Measurements from ENCODE around the gene ZNF518B. TPM values are rescaled to one million over a fixed set of nuclear protein-coding genes. Genes with fewer than 3 reads are reported as not detected.
A peak's percentile ranks its signal among the peaks of the same experiment; 100 is the strongest.

Gene ZNF518B
- total RNA-seq, 1 donor from 2014 or later, result 46.0 TPM

GRCh38 chr4:10416441-10416840 lies 40.8 kb downstream of the ZNF518B start:
- Histone ChIP-seq H3K4me3 (ENCODE audit: low read depth, low read length) (no peak overlapping the region), H3K36me3 (ENCODE audit: control insufficient read depth, insufficient read depth, low read length) (no peaks in the 10 kb centered on the region), H3K27me3 (ENCODE audit: control insufficient read depth, insufficient read depth, low read length) (no peaks in the 10 kb centered on the region)
- no peak for DNase-seq (ENCODE audit: low read depth)
- TF ChIP-seq CTCF (IDR thresholded peaks at IDR 0.05; ENCODE audit: insufficient read depth, low read length, poor library complexity, severe bottlenecking), result no peak

GRCh38 chr4:10413177-10413576 lies 44.0 kb downstream of the ZNF518B start:
- no peaks in the 10 kb centered on the region for H3K27me3 ChIP-seq (ENCODE audit: control insufficient read depth, insufficient read depth, low read length)
- no peak for TF ChIP-seq CTCF (IDR thresholded peaks at IDR 0.05; ENCODE audit: insufficient read depth, low read length, poor library complexity, severe bottlenecking)
- no peaks in the 10 kb centered on the region for H3K36me3 ChIP-seq (ENCODE audit: control insufficient read depth, insufficient read depth, low read length)
- H3K4me3 ChIP-seq (ENCODE audit: low read depth, low read length), result no peak overlapping the region
- DNase-seq (ENCODE audit: low read depth), result no peak

GRCh38 chr4:10405672-10406071 lies 51.6 kb downstream of the ZNF518B start:
- DNase-seq (ENCODE audit: low read depth), result no peak
- H3K36me3 ChIP-seq (ENCODE audit: control insufficient read depth, insufficient read depth, low read length), result no peaks in the 10 kb centered on the region
- TF ChIP-seq CTCF (IDR thresholded peaks at IDR 0.05; ENCODE audit: insufficient read depth, low read length, poor library complexity, severe bottlenecking), result no peak

GRCh38 chr4:10403633-10404445 lies 53.4 kb downstream of the ZNF518B start:
- Histone ChIP-seq H3K36me3 (ENCODE audit: control insufficient read depth, insufficient read depth, low read length) (no peaks in the 10 kb centered on the region), H3K27me3 (ENCODE audit: control insufficient read depth, insufficient read depth, low read length) (no peaks in the 10 kb centered on the region), H3K4me3 (ENCODE audit: low read depth, low read length) (no peak overlapping the region)
- DNase-seq (ENCODE audit: low read depth), result no peak
- peak; percentile 38 for TF ChIP-seq CTCF (IDR thresholded peaks at IDR 0.05; ENCODE audit: insufficient read depth, low read length, poor library complexity, severe bottlenecking)

More at GRCh38 chr4:10405672-10406071, 51.6 kb downstream of the ZNF518B start:
- Histone ChIP-seq H3K4me3 (ENCODE audit: low read depth, low read length) (no peak overlapping the region), H3K27me3 (ENCODE audit: control insufficient read depth, insufficient read depth, low read length) (no peaks in the 10 kb centered on the region)

GRCh38 chr4:10395971-10396580 lies 61.1 kb downstream of the ZNF518B start:
- Histone ChIP-seq H3K4me3 (ENCODE audit: low read depth, low read length) (no peak overlapping the region), H3K36me3 (ENCODE audit: control insufficient read depth, insufficient read depth, low read length) (no peaks in the 10 kb centered on the region), H3K27me3 (ENCODE audit: control insufficient read depth, insufficient read depth, low read length) (no peaks in the 10 kb centered on the region)
- no peak for DNase-seq (ENCODE audit: low read depth)
- TF ChIP-seq CTCF (IDR thresholded peaks at IDR 0.05; ENCODE audit: insufficient read depth, low read length, poor library complexity, severe bottlenecking), result no peak

Other genes starting within 250 kb of the ZNF518B start
- not detected in 2 replicates for gene CLNK, start 227.3 kb upstream of the ZNF518B start, total RNA-seq